T1000 (cell line): ENCODE results near the gene CIAO2B.
"Not testable (repeated sequence)": the region's sequence is repeated elsewhere in the genome, so short reads cannot be mapped to it uniquely, and the experiment has no call there.

Experiments used
- DNase-seq: peaks from one replicate; lab custom pipeline; 2025; ENCODE audit warnings: mixed read lengths; lab: John Stamatoyannopoulos, UW

Gene CIAO2B

GRCh38 chr16:66903544-66904427 is 30.4 kb downstream of the CIAO2B start:
- DNase-seq, result no peak

- DNase-seq, result no peak
Observed at GRCh38 chr16:66902648-66903543, 31.3 kb downstream of the CIAO2B start.

GRCh38 chr16:66901626-66902025 is 32.6 kb downstream of the CIAO2B start:
- DNase-seq, result no peak

DNA sequence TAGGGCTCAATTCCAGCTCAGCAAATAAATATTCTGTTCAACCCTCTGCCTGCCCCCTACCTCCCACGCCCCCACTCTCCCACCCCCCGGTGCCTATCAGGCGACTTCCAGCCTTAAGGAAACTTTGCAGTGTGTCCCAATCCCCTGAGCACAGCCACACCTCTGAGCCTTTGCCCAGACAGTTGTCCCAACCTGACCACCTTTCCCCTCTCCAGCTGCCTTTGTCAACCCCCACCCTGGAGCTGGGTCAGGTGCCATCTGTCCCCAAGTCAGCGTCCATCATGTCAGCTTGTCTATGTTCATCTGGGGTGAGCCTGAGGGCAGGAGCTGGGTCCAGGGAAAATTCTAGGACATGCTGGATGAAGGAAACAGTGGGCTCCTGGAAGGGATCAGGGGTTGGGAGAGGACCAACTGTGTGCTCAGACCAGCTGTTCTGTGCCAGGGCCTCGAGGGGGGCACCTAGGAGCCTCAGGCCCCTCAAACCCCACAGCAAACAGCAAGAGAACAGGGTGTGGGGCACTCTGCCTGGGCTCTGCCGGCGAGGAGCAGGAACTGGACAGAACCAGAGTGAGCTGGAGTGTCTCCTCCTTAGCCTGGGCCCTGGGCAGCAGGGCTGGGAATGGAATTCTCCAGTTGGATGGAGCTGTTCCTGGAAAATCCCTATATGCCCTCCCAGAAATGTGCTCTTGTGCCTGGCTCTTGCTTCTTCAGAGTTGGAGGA is 33.3 kb downstream of the CIAO2B start:
- DNase-seq, result no peak

- DNase-seq, result peak; percentile 51
Observed at GRCh38 chr16:66899945-66900710, 34.1 kb downstream of the CIAO2B start.

GRCh38 chr16:66899310-66899944 is 34.8 kb downstream of the CIAO2B start:
- DNase-seq, result no peak

DNA sequence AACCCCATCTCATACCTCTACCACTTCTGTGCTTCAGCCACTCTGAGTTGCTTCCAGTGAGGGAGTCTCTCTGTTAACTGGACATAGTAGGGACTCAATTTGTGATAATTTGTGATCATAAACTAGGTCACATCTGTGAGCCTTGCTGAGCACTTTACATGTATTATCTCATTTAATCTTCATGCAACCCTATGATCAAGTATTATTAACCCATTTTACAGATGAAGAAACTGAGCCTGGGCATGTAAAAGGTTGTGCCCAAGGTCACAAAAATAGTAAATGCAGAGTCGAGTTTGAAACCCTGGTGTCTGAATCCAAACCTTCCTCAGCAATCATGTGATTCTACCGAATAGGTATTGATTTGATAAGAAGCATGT is 35.3 kb downstream of the CIAO2B start:
- no peak for DNase-seq

DNA sequence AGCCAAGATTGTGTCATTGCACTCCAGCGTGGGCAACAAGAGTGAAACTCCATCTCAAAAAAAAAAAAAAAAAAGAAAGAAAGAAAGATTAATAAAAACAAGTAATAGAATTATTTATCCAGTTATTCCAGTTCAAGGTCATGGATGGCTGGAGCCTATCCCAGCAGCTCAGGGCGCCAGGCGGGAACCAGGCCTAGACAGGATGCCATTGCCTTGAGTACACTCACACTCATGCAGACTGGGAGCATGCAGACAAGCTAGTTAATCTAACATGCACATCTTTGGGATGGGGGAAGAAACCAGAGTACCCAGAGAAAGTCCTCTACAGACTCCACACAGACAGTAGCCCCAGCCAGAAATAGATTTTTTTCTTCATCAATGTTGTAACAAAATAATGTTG is 36.0 kb downstream of the CIAO2B start:
- no peak for DNase-seq

GRCh38 chr16:66896682-66897081 is 37.5 kb downstream of the CIAO2B start:
- not testable (repeated sequence) for DNase-seq

GRCh38 chr16:66895999-66896398 is 38.2 kb downstream of the CIAO2B start:
- DNase-seq, result no peak

GRCh38 chr16:66895689-66895979 is 38.6 kb downstream of the CIAO2B start:
- no peak for DNase-seq

- DNase-seq, result peak; percentile 52
Observed at GRCh38 chr16:66894948-66895688, 39.1 kb downstream of the CIAO2B start.

GRCh38 chr16:66894055-66894454 is 40.1 kb downstream of the CIAO2B start:
- DNase-seq, result no peak

- no peak for DNase-seq
Observed at GRCh38 chr16:66891797-66892196, 42.4 kb downstream of the CIAO2B start.

DNA sequence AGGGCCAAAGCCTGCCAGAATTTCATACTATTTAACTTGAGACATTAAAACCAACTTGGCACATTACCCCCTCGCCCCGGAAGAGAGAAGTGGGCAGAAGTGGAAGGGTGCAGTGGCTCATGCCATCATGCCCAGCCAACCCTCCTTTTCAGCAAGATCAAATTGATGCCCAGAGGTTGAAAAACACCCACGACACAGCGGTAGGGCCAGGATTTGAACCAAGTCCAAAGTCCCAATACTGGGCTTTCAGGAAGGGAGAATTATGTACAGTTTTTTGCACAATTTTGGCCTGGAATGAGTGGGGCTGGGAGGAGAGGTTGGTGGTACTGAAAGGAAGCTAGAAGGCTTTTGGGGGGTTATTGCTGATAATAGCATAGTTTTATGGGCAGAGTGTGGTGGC is 42.8 kb downstream of the CIAO2B start:
- DNase-seq, result no peak

- DNase-seq, result no peak
Observed at GRCh38 chr16:66890799-66891198, 43.4 kb downstream of the CIAO2B start.

- DNase-seq, result no peak
Observed at GRCh38 chr16:66889622-66890021, 44.6 kb downstream of the CIAO2B start.

GRCh38 chr16:66888647-66889615 is 45.3 kb downstream of the CIAO2B start:
- DNase-seq, result no peak

DNA sequence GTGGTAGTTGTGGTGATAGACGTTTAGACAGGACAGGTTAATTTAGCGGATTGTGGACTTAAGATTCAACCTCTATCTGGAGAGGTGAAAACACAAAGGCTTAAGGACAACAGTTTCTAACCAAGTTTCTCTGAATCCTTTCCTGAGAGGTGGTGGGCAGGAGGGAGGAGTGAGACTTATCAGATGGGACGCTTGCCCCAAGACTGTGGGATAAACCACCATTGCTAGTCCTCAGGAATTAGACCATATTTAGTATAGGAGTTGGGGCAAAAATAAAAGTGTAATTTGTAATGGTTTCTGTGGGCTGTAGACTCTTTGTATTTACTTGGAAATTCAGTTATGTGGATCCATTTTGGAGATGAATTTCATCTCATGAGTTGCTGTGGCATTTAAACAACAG is 47.3 kb downstream of the CIAO2B start:
- no peak for DNase-seq
